PC-9 (cell line): ENCODE data around the gene MAU2. TPM values are rescaled to one million over a fixed set of nuclear protein-coding genes. Genes with fewer than 3 reads are reported as not detected.

ENCODE experiments used
- BruUV-seq: library from RNA; stranded (reverse); fragments of 400-500 nt; replicated peaks from 2 replicates; lab custom pipeline; 2021; lab: Mats Ljungman, UMichigan
- CTCF ChIA-PET: fragments of 300-600 bp; sonication (Branson Sonifier 250); formaldehyde crosslinking; loops from one replicate; lab custom pipeline; 2022; ENCODE audit warnings: antibody characterized with exemption; lab: Charles Lee
- POLR2A ChIA-PET: fragments of 300-600 bp; sonication (Branson Sonifier 250); formaldehyde crosslinking; loops from one replicate; lab custom pipeline; 2022; ENCODE audit warnings: antibody characterized with exemption; ENCODE audit not compliant: unreplicated experiment; lab: Charles Lee
- DNase-seq, 2 experiments: peaks; one replicate each; pipeline versions ENCODE4 v3.0.0 to v3.0.0-alpha.2; 2015 to 2022; ENCODE audit warnings: mixed read lengths in 1 of 2
- H2AFZ ChIP-seq: fragments of 200-600 bp; sonication (generic); 2 replicates; pipeline ENCODE4 v1.8.1; 2017; ENCODE audit warnings: antibody characterized with exemption
- H3F3A ChIP-seq: fragments of 200-600 bp; sonication (generic); 2 replicates; pipeline ENCODE4 v1.8.1; 2017; ENCODE audit warnings: antibody characterized with exemption, mild to moderate bottlenecking, low read depth; ENCODE audit not compliant: insufficient read depth
- H3K27ac ChIP-seq: fragments of 200-600 bp; sonication (generic); 2 replicates; pipeline ENCODE4 v1.6.1; 2016; ENCODE audit warnings: mixed run types
- H3K27me3 ChIP-seq: fragments of 200-600 bp; sonication (generic); 2 replicates; pipeline ENCODE4 v1.6.1; 2016; ENCODE audit warnings: low read depth, mixed run types; ENCODE audit not compliant: insufficient read depth
- H3K36me3 ChIP-seq: fragments of 200-600 bp; sonication (generic); 2 replicates; pipeline ENCODE4 v1.6.1; 2016; ENCODE audit warnings: low read depth, mixed run types
- H3K4me1 ChIP-seq: fragments of 200-600 bp; sonication (generic); replicated peaks from 2 replicates; pipeline ENCODE4 v1.6.1; 2016; ENCODE audit warnings: mixed run types; ENCODE audit not compliant: insufficient read depth
- H3K4me2 ChIP-seq: fragments of 200-600 bp; sonication (generic); 2 replicates; pipeline ENCODE4 v1.6.1; 2017; ENCODE audit warnings: mixed run types
- H3K4me3 ChIP-seq: fragments of 200-600 bp; sonication (generic); 2 replicates; pipeline ENCODE4 v1.6.1; 2016; ENCODE audit warnings: mixed run types
- H3K79me2 ChIP-seq: fragments of 200-600 bp; sonication (generic); 2 replicates; pipeline ENCODE4 v1.6.1; 2017; ENCODE audit warnings: low read depth, mixed run types
- H3K9me2 ChIP-seq: fragments of 200-600 bp; sonication (generic); 2 replicates; pipeline ENCODE4 v1.8.1; 2017; ENCODE audit warnings: mild to moderate bottlenecking; ENCODE audit not compliant: insufficient read depth
- H3K9me3 ChIP-seq: fragments of 200-600 bp; sonication (generic); 2 replicates; pipeline ENCODE4 v1.8.1; 2016; ENCODE audit warnings: low read depth; ENCODE audit not compliant: insufficient read depth
- H4K20me1 ChIP-seq: fragments of 200-600 bp; sonication (generic); 2 replicates; pipeline ENCODE4 v1.8.1; 2017; ENCODE audit not compliant: insufficient read depth
- CTCF ChIP-seq: fragments of 200-600 bp; sonication (generic); conservative IDR thresholded peaks from 2 replicates; pipeline ENCODE4 v1.6.1; 2017; ENCODE audit warnings: mixed run types, antibody characterized with exemption, mild to moderate bottlenecking, moderate library complexity
- EZH2 ChIP-seq: fragments of 200-600 bp; sonication (generic); IDR thresholded peaks from 2 replicates; pipeline ENCODE4 v1.8.0; 2017; ENCODE audit warnings: antibody characterized with exemption, low read depth
- intact Hi-C: fragments of 100-400 bp; cut with micrococcal nuclease; formaldehyde crosslinking; loops from one replicate; pipeline ENCODE4 v1.10.0; 2022; ENCODE audit not compliant: unreplicated experiment
- total RNA-seq: library from RNA; stranded (reverse); gene quantifications from 2 replicates; pipeline ENCODE4 v1.2.3, GENCODE V29; 2021

The MAU2 gene
- total RNA-seq, 1 experiment from 2014 or later = 46.1 TPM

- CTCF ChIA-PET = interaction anchor here (0.5 kb wide), 1 partner anchor 33 kb away, joined by 15 read pairs; no protein-coding TSS in a partner anchor
- POLR2A ChIA-PET = no interaction called here
- no peak overlapping the region for H3K4me3 ChIP-seq
- intact Hi-C loops = no loop called here
- peaks cover 40% of the 10 kb centered on the region for H3F3A ChIP-seq
- H3K4me2 ChIP-seq = no peak overlapping the region
- H3K36me3 ChIP-seq = no peaks in the 10 kb centered on the region
- TF ChIP-seq EZH2 (no peak), CTCF (no peak)
- H2AFZ ChIP-seq = no peak overlapping the region
- peaks cover 27% of the 10 kb centered on the region for H3K4me1 ChIP-seq
- no peak overlapping the region for H3K27ac ChIP-seq
- BruUV-seq = no TSS peak
- H4K20me1 ChIP-seq = peaks cover 4% of the 10 kb centered on the region; the same call in 1 of the 2 replicates
- H3K27me3 ChIP-seq = no peaks in the 10 kb centered on the region
- H3K79me2 ChIP-seq = peaks cover 80% of the 10 kb centered on the region
- H3K9me2 ChIP-seq = no peaks in the 10 kb centered on the region
- H3K9me3 ChIP-seq = no peaks in the 10 kb centered on the region
- DNase-seq = no peak
Observed at GRCh38 chr19:19399733-19400433, 79.3 kb downstream of the MAU2 start.

- Histone ChIP-seq H3K36me3 (no peaks in the 10 kb centered on the region), H2AFZ (no peak overlapping the region), H3K4me1 (peaks cover 39% of the 10 kb centered on the region), H3K79me2 (peaks cover 72% of the 10 kb centered on the region), H3K9me3 (no peaks in the 10 kb centered on the region), H3K27ac (peak overlapping the region; percentile 82), H3K27me3 (no peaks in the 10 kb centered on the region), H4K20me1 (peaks cover 19% of the 10 kb centered on the region), H3F3A (peaks cover 59% of the 10 kb centered on the region), H3K4me3 (no peak overlapping the region; the same call in 1 of the 2 replicates), H3K4me2 (peak overlapping the region; percentile 69), H3K9me2 (no peaks in the 10 kb centered on the region)
- no peak for DNase-seq
- intact Hi-C loops = no loop called here
- BruUV-seq = no TSS peak
- ChIA-PET POLR2A (no interaction called here), CTCF (no interaction called here)
- TF ChIP-seq EZH2 (no peak), CTCF (no peak)
Observed at GRCh38 chr19:19402656-19403372, 82.2 kb downstream of the MAU2 start.

GRCh38 chr19:19403373-19403901 is 82.8 kb downstream of the MAU2 start:
- Histone ChIP-seq H2AFZ (no peak overlapping the region), H3F3A (peaks cover 65% of the 10 kb centered on the region), H3K79me2 (peaks cover 72% of the 10 kb centered on the region), H3K4me3 (peak overlapping the region; percentile 6; the same call in 1 of the 2 replicates), H4K20me1 (peaks cover 25% of the 10 kb centered on the region), H3K27me3 (no peaks in the 10 kb centered on the region), H3K27ac (peak overlapping the region; percentile 82), H3K9me2 (no peaks in the 10 kb centered on the region), H3K4me1 (peaks cover 45% of the 10 kb centered on the region), H3K4me2 (peak overlapping the region; percentile 69), H3K9me3 (no peaks in the 10 kb centered on the region), H3K36me3 (no peaks in the 10 kb centered on the region)
- intact Hi-C loops = no loop called here
- CTCF ChIA-PET = no interaction called here
- peak; percentile 66 to 91 for DNase-seq
- BruUV-seq = no TSS peak
- TF ChIP-seq CTCF = no peak
- no peak for TF ChIP-seq EZH2
- POLR2A ChIA-PET = no interaction called here
